Left hindlimb (tissue), 1 donor: Measurements from ENCODE around the gene GGT5.

Experiments
- DNase-seq: peaks from one replicate; pipeline ENCODE4 v3.0.0-alpha.2; 2018

Gene GGT5

GRCh38 chr22:24181088-24181995 lies 63.5 kb downstream of the GGT5 start, which contains the start of gene SUSD2:
TSS of gene SUSD2 (plus strand) at chr22:24181487. CDS start at chr22:24181520, 33 bp downstream.
- DNase-seq = peak; percentile 43

- peak; percentile 30 for DNase-seq
Measured at GRCh38 chr22:24180316-24181087, 64.4 kb downstream of the GGT5 start.

- DNase-seq = no peak
Measured at GRCh38 chr22:24179478-24180210, 65.2 kb downstream of the GGT5 start.

- DNase-seq = no peak
Measured at GRCh38 chr22:24178502-24179440, 66.1 kb downstream of the GGT5 start.

GRCh38 chr22:24178021-24178431 lies 66.9 kb downstream of the GGT5 start:
- DNase-seq = no peak

GRCh38 chr22:24177456-24177855 lies 67.4 kb downstream of the GGT5 start:
- DNase-seq = no peak

- DNase-seq = no peak
Measured at GRCh38 chr22:24177045-24177444, 67.8 kb downstream of the GGT5 start.

GRCh38 chr22:24176630-24177029 lies 68.3 kb downstream of the GGT5 start:
- no peak for DNase-seq

GRCh38 chr22:24176040-24176439 lies 68.8 kb downstream of the GGT5 start:
- DNase-seq = no peak

GRCh38 chr22:24175160-24175808 lies 69.6 kb downstream of the GGT5 start:
- DNase-seq = peak; percentile 69

- no peak for DNase-seq
Measured at GRCh38 chr22:24171822-24172221, 73.1 kb downstream of the GGT5 start.

GRCh38 chr22:24170632-24171031 lies 74.2 kb downstream of the GGT5 start:
- no peak for DNase-seq

- DNase-seq = no peak
Measured at GRCh38 chr22:24170188-24170587, 74.7 kb downstream of the GGT5 start.
